ENCODE results near the gene PLEKHA3. TPM values are rescaled to one million over a fixed set of nuclear protein-coding genes. Genes with fewer than 3 reads are reported as not detected.
A peak's percentile ranks its signal among the peaks of the same experiment; 100 is the strongest.

The PLEKHA3 gene
- total RNA-seq, 1 donor from 2014 or later, result 41.4 TPM

DNA sequence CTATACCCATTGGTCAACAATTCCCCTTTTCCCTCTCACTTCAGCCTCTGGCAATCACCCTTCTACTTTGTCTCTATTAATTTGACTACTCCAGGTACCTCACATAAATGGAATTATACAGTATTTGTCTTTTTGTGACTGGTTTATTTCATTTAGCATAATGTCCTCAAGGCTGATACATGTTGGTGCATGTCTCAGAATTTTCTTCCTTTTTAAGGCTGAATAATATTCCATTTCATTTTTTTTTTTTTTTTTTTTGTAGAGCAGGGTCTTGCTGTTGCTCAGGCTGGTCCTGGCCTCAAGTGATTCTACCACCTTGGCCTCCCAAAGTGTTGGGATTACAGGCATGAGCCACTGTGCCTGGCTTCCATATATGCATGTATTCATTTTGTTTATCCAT is 3.8 kb upstream of the PLEKHA3 start:
- DNase-seq, result no peak
- TF ChIP-seq, protein P1, sequence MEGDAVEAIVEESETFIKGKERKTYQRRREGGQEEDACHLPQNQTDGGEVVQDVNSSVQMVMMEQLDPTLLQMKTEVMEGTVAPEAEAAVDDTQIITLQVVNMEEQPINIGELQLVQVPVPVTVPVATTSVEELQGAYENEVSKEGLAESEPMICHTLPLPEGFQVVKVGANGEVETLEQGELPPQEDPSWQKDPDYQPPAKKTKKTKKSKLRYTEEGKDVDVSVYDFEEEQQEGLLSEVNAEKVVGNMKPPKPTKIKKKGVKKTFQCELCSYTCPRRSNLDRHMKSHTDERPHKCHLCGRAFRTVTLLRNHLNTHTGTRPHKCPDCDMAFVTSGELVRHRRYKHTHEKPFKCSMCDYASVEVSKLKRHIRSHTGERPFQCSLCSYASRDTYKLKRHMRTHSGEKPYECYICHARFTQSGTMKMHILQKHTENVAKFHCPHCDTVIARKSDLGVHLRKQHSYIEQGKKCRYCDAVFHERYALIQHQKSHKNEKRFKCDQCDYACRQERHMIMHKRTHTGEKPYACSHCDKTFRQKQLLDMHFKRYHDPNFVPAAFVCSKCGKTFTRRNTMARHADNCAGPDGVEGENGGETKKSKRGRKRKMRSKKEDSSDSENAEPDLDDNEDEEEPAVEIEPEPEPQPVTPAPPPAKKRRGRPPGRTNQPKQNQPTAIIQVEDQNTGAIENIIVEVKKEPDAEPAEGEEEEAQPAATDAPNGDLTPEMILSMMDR (IDR thresholded peaks at IDR 0.05; ENCODE audit: borderline replicate concordance), result no peak
- Histone ChIP-seq H3K27ac (replicated peaks) (no peak overlapping the region), H3K36me3 (no peaks in the 10 kb centered on the region), H3K9me3 (replicated peaks) (no peaks in the 10 kb centered on the region), H3K4me3 (no peak overlapping the region), H3K4me1 (peaks cover 48% of the 10 kb centered on the region), H3K27me3 (ENCODE audit: low read depth) (no peaks in the 10 kb centered on the region)
- intact Hi-C loops (cut with micrococcal nuclease), result no loop called here

DNA sequence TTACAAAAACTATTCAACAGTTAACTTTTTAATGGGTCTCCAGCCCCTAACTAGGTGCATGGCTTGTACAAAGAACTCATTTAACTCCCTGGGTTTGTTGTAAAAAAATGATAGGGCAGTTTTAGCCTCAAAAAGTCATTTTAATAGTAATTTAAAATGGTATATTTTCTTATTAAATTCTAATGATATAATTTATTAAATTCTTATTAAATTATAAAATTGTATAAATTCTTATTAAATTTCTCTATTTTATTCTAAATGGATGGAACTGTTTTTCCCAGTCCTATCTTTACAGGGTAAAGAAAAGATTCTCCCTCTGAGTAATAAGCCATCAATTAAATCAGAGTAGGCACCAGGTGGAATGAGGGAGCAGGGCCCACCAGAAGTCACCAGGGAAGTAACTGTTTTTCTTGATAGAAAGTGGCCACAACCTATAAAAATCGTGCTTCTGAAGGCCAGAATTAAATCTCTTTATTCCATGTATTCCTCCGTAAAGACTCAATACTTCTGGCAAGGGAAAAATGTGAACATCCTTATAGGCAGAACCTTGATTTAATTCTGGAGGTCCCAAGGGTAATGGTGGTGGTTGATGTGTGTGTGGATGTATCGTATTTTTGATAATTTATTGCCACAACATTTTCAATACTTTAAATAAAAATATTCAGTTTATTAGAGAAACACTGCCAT is 2.7 kb upstream of the PLEKHA3 start:
- no peaks in the 10 kb centered on the region for H3K9me3 ChIP-seq (replicated peaks)
- peak overlapping the region; percentile 90 for H3K27ac ChIP-seq (replicated peaks)
- intact Hi-C loops (cut with micrococcal nuclease), result no loop called here
- H3K4me1 ChIP-seq, result peaks cover 59% of the 10 kb centered on the region
- peak overlapping the region; percentile 83 for H3K4me3 ChIP-seq
- no peaks in the 10 kb centered on the region for H3K36me3 ChIP-seq
- TF ChIP-seq, protein P1 (IDR thresholded peaks at IDR 0.05; ENCODE audit: borderline replicate concordance), result no peak
- H3K27me3 ChIP-seq (ENCODE audit: low read depth), result no peaks in the 10 kb centered on the region
- no peak for DNase-seq

DNA sequence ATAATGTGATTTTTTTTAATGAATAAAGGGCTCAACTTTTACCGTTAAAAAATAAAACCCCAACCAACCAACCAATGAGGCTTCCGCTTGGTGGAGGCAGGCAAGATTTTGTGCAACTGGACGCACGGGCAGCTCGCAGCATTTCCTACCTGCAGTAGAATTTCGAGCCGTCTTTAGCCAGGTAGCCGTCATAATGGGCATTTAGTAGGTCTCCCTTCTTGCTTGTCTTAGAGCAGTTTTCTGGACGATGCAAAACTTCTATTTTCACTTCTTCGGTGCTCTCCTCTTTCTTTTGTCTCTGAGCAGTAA is 2.2 kb upstream of the PLEKHA3 start:
- TF ChIP-seq, protein P1 (IDR thresholded peaks at IDR 0.05; ENCODE audit: borderline replicate concordance), result no peak
- Histone ChIP-seq H3K27me3 (ENCODE audit: low read depth) (no peaks in the 10 kb centered on the region), H3K9me3 (replicated peaks) (no peaks in the 10 kb centered on the region), H3K4me3 (peak overlapping the region; percentile 83), H3K36me3 (no peaks in the 10 kb centered on the region), H3K27ac (replicated peaks) (peak overlapping the region; percentile 90), H3K4me1 (peaks cover 64% of the 10 kb centered on the region)
- intact Hi-C loops (cut with micrococcal nuclease), result no loop called here
- no peak for DNase-seq

DNA sequence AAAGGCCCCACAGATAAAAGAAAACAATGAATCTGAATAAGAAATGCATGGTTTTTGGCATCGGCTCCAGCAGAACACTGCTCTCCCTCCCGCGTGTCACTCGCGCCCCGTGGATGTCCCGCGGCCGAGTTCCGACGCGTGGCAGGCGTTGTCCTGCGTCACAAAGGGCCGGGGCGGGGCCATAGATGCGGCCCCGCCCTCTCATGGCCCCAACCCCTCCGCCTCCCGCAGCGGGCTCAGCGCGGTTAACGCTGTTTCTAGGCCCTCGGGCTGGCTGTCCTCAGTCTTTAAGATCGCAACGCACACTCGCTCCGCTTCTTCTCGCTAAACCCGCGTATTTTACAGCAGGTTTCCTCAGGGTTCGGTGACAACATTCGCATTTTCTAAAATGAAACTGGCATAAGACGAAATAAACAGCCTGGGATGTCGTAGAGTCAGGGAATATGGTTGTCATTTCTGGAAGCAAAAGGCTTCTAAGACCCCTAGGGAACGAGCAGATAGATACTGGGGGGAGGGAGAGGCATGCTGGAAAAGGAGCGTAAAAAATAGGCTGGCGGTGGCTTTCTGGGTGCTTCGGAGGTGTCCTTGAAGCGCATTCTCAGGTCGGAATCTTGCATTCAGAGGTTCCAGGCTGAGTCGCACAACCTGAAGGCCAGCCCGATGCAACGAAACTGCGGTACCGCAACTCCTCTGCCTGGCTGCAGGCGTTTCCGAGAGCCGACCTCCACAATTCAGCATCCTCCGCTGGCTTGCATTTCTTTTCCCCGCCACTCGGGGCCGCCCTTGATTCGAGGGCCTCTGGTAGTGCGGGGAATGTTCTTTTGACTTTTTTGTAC is 1.6 kb upstream of the PLEKHA3 start, which contains the start of gene FKBP7:
FKBP7 (minus strand) TSS at position 162 of the 836 bp plus-strand sequence; CDS start at position 61, 101 bp downstream.
- DNase-seq, result peak; percentile 89
- Histone ChIP-seq H3K4me3 (peak within 1 kb of the TSS; percentile 83), H3K9me3 (replicated peaks) (no peaks in the 10 kb centered on the region), H3K27me3 (ENCODE audit: low read depth) (no peaks in the 10 kb centered on the region), H3K36me3 (no peaks in the 10 kb centered on the region), H3K4me1 (peaks cover 69% of the 10 kb centered on the region), H3K27ac (replicated peaks) (peak within 1 kb of the TSS; percentile 90)
- intact Hi-C loops (cut with micrococcal nuclease), result no loop called here
- TF ChIP-seq, protein P1 (IDR thresholded peaks at IDR 0.05; ENCODE audit: borderline replicate concordance), result peak; percentile 74

DNA sequence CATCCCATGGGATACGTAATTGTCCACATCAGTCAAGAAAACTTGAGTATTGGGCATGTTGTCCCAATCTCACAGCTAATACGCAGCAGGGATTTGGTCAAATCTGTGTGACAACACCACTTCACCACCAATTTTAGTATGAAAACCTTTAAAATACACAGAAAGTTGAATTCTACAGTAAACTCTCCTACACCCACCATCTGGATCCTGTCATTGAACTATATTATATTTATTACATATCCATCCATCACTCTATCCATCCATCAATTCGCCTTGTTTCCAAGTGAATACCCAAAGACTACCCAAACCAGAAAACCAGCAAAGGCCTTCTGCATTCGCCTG is 1.0 kb upstream of the PLEKHA3 start:
- H3K4me1 ChIP-seq, result peaks cover 70% of the 10 kb centered on the region
- TF ChIP-seq, protein P1 (IDR thresholded peaks at IDR 0.05; ENCODE audit: borderline replicate concordance), result no peak

More for the DNA sequence above, 1.0 kb upstream of the PLEKHA3 start:
- Histone ChIP-seq H3K9me3 (replicated peaks) (no peaks in the 10 kb centered on the region), H3K27me3 (ENCODE audit: low read depth) (no peaks in the 10 kb centered on the region), H3K27ac (replicated peaks) (peak overlapping the region; percentile 90), H3K36me3 (no peaks in the 10 kb centered on the region), H3K4me3 (peak overlapping the region; percentile 83)
- DNase-seq, result no peak
- intact Hi-C loops (cut with micrococcal nuclease), result no loop called here

Data from left ventricle myocardium inferior (tissue), 1 donor.